ENCODE data around the gene GOLGA6B.
"Not testable (repeated sequence)": the region's sequence is repeated elsewhere in the genome, so short reads cannot be mapped to it uniquely, and the experiment has no call there.

Gene GOLGA6B

DNA sequence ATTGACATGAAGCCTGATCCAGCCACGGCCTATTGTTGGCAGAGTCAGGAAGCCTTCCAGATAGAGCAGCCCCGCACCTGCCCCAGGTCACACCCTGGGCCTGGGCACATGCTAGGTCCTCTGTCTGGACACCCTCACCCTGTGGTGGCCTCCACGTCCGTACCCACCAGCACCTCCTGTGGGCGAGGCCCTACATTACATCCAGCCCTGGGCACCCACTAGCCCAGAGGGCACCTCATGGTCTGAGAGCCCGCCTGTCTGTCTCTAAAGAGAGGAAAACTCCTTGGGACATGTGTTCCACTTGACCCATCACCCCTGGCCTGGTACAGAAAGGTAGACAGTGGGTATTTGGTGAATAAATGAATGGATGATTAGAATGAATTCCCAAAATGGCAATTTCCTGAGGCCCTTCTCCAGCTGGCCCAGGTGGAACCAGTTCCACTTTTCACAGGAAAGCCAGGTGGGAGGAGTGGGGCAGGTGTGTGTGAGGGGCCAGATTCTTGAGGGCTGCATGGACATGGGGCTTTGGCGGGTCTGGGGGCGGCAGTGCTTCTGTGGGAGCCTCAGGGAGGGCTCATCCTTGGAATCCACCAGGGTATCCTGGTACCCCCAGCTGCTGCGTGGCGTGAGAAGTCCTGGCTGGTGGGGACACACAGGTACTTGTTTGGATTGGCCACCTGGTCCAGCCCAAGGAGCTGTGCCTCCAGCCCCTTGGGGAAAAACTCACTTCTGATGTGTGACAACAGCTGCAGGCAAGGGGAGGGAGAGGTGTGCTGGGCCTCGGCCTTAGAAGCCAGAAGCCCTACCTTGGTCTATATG lies 26.0 kb upstream of the GOLGA6B start:
- H3K27ac ChIP-seq (ENCODE audit: insufficient read depth, low read length, poor library complexity, severe bottlenecking); H3K27me3 ChIP-seq (replicated peaks; ENCODE audit: control insufficient read depth, insufficient read depth, low read length, poor library complexity, severe bottlenecking); H3K36me3 ChIP-seq (ENCODE audit: control insufficient read depth, insufficient read depth, low read length); DNase-seq; H3K4me1 ChIP-seq (ENCODE audit: control insufficient read depth, insufficient read depth, low read length, poor library complexity, severe bottlenecking); H3K9me3 ChIP-seq (ENCODE audit: control insufficient read depth, low read length); H3K4me3 ChIP-seq (ENCODE audit: insufficient read depth, low read depth, low read length, poor library complexity, severe bottlenecking): not testable (repeated sequence)

- H3K27ac ChIP-seq (ENCODE audit: insufficient read depth, low read length, poor library complexity, severe bottlenecking); H3K4me1 ChIP-seq (ENCODE audit: control insufficient read depth, insufficient read depth, low read length, poor library complexity, severe bottlenecking); DNase-seq; H3K36me3 ChIP-seq (ENCODE audit: control insufficient read depth, insufficient read depth, low read length); H3K9me3 ChIP-seq (ENCODE audit: control insufficient read depth, low read length); H3K27me3 ChIP-seq (replicated peaks; ENCODE audit: control insufficient read depth, insufficient read depth, low read length, poor library complexity, severe bottlenecking); H3K4me3 ChIP-seq (ENCODE audit: insufficient read depth, low read depth, low read length, poor library complexity, severe bottlenecking): not testable (repeated sequence)
These were observed 25.4 kb upstream of the GOLGA6B start for GRCh38 chr15:72629068-72629570.

DNA sequence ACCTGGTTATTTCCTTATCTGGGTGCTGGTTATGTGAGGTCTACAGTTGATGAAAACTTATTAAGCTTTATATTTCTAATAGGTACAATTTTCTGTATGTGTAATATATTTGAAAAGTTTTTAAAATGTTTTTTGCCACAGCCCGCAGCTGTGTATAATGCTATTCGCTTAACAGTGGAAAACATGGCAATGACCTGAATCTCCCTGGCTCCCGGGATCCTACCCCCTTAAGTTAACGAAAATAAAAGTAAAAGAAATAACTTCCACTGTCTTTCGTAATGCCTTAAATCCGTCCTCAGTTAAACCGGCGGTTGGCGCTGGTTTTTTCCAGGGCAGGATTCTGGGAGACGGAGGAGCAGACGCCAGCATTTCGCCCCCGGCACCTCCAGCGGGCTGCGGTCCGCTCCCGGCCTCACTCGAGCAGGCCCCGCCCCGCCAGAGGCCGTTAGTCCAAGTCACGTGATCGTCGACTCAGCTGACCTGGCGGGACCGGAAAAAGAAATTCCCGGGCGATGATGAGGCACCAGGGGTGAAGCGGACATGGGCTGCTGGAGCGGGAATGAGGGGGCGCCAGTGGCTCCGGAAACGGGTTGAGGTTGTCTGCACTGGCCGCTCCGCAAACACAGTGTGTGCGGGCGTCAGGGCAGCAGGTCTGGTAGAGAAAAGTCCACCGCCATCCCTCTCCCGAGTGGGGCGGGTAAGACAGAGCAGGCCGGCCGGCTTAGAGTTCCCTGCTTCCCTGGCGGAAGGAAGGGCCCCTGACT lies 17.8 kb upstream of the GOLGA6B start:
- not testable (repeated sequence) for H3K4me1 ChIP-seq (ENCODE audit: control insufficient read depth, insufficient read depth, low read length, poor library complexity, severe bottlenecking); H3K27ac ChIP-seq (ENCODE audit: insufficient read depth, low read length, poor library complexity, severe bottlenecking); H3K9me3 ChIP-seq (ENCODE audit: control insufficient read depth, low read length); H3K27me3 ChIP-seq (replicated peaks; ENCODE audit: control insufficient read depth, insufficient read depth, low read length, poor library complexity, severe bottlenecking); H3K4me3 ChIP-seq (ENCODE audit: insufficient read depth, low read depth, low read length, poor library complexity, severe bottlenecking); H3K36me3 ChIP-seq (ENCODE audit: control insufficient read depth, insufficient read depth, low read length)
- peak; percentile 29 to 56 (median 44) for DNase-seq

DNA sequence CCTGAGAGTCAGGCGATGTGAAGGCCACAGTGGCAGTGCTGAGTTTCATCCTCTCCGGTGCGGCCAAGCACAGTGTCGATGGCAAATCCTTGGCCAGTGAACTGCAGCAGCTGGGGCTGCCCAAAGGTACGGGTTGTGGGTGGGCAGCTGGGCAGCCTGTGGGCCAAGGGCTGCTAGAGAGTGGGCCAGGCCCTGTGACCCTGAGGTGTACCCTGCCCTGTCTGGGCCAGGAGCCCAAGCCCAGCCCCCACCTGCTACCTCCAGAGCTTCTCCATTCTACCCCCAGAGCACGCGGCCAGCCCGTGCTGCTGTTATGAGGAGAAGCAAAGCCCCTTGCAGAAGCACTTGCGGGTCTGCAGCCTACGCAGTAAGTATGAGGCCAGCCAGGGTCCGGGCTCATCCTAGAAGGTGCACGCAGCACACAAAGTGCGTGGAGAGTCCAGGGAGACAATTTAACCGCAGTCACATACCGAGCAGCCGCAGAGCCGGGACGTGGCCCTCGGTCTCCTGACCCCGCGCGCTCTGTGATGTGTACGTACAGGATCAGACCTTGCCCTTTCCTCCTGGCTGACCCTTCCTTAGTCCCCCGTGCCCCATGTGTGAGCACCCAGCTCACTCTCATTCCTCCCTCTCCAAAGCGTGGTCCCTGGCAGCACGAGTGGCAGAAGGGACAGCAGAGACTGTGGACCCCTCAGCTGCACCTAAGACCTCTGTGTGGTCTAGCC lies 14.6 kb upstream of the GOLGA6B start:
- H3K4me1 ChIP-seq (ENCODE audit: control insufficient read depth, insufficient read depth, low read length, poor library complexity, severe bottlenecking); H3K27ac ChIP-seq (ENCODE audit: insufficient read depth, low read length, poor library complexity, severe bottlenecking); H3K27me3 ChIP-seq (replicated peaks; ENCODE audit: control insufficient read depth, insufficient read depth, low read length, poor library complexity, severe bottlenecking); H3K9me3 ChIP-seq (ENCODE audit: control insufficient read depth, low read length); H3K4me3 ChIP-seq (ENCODE audit: insufficient read depth, low read depth, low read length, poor library complexity, severe bottlenecking); H3K36me3 ChIP-seq (ENCODE audit: control insufficient read depth, insufficient read depth, low read length); DNase-seq: not testable (repeated sequence)

DNA sequence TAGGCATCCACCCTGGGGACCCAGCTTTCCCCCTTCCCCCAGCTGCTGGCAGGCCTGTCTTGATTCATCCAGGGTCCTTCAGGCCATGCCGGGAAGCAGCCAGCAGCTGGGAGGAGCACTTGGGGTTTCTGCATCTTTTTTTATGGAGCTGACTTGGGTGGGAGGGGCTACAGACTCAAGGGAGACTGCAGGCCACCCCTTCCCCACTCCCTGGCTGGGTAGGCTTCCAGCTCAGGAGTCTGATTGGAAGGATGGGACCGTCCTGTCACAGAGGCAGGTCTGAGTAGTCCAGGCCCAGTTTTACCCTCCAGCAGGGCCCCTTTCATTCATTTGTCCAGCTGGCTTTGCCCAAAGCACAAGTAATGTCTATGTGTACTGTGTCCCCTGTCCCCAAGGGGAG lies 12.2 kb upstream of the GOLGA6B start:
- not testable (repeated sequence) for DNase-seq; H3K27ac ChIP-seq (ENCODE audit: insufficient read depth, low read length, poor library complexity, severe bottlenecking); H3K9me3 ChIP-seq (ENCODE audit: control insufficient read depth, low read length); H3K4me3 ChIP-seq (ENCODE audit: insufficient read depth, low read depth, low read length, poor library complexity, severe bottlenecking); H3K27me3 ChIP-seq (replicated peaks; ENCODE audit: control insufficient read depth, insufficient read depth, low read length, poor library complexity, severe bottlenecking); H3K4me1 ChIP-seq (ENCODE audit: control insufficient read depth, insufficient read depth, low read length, poor library complexity, severe bottlenecking); H3K36me3 ChIP-seq (ENCODE audit: control insufficient read depth, insufficient read depth, low read length)

- not testable (repeated sequence) for H3K4me3 ChIP-seq (ENCODE audit: insufficient read depth, low read depth, low read length, poor library complexity, severe bottlenecking); H3K27me3 ChIP-seq (replicated peaks; ENCODE audit: control insufficient read depth, insufficient read depth, low read length, poor library complexity, severe bottlenecking); H3K9me3 ChIP-seq (ENCODE audit: control insufficient read depth, low read length); H3K36me3 ChIP-seq (ENCODE audit: control insufficient read depth, insufficient read depth, low read length); DNase-seq; H3K27ac ChIP-seq (ENCODE audit: insufficient read depth, low read length, poor library complexity, severe bottlenecking); H3K4me1 ChIP-seq (ENCODE audit: control insufficient read depth, insufficient read depth, low read length, poor library complexity, severe bottlenecking)
These were observed 5.8 kb upstream of the GOLGA6B start for GRCh38 chr15:72648631-72649253.

DNA sequence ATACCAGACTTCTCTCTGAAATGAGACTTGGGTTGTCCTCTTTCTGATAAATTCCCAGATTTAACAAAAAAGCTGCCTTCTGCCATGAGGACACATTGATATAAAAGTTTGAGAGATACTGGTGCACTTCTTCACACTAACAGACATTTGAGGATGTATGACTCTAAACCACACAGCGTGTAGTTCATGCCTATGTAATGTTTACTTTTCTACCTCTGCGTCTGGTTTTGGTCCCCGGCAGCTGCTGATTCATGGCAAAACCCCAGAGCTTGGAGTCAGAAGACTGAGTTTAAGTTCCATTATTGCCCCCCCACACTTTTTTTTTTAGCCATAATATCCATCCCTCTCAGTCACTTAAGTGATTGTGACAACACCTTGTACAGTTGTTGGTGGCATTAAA lies 1.5 kb downstream of the GOLGA6B start:
- H3K36me3 ChIP-seq (ENCODE audit: control insufficient read depth, insufficient read depth, low read length); H3K4me3 ChIP-seq (ENCODE audit: insufficient read depth, low read depth, low read length, poor library complexity, severe bottlenecking); H3K4me1 ChIP-seq (ENCODE audit: control insufficient read depth, insufficient read depth, low read length, poor library complexity, severe bottlenecking); DNase-seq; H3K27me3 ChIP-seq (replicated peaks; ENCODE audit: control insufficient read depth, insufficient read depth, low read length, poor library complexity, severe bottlenecking); H3K9me3 ChIP-seq (ENCODE audit: control insufficient read depth, low read length); H3K27ac ChIP-seq (ENCODE audit: insufficient read depth, low read length, poor library complexity, severe bottlenecking): not testable (repeated sequence)

DNA sequence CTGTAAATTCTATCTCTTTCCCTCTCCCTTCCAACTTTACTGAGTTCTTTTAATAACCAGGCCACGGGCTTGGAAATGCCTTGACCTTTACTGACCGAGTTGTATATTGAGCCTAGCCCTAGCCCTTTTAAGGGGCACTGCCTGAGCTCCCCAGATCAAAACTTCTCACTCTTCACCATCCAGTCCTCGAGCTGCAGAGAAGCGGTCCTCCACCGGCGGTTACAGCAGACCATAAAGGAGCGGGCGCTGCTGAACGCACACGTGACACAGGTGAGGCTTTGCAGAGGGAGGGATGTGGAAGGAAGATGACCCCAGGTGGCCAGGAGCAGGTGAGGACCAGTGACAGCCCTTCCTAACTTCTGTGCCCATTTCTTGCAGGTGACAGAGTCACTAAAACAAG lies 6.6 kb downstream of the GOLGA6B start:
- not testable (repeated sequence) for H3K27ac ChIP-seq (ENCODE audit: insufficient read depth, low read length, poor library complexity, severe bottlenecking); H3K9me3 ChIP-seq (ENCODE audit: control insufficient read depth, low read length); H3K36me3 ChIP-seq (ENCODE audit: control insufficient read depth, insufficient read depth, low read length); H3K27me3 ChIP-seq (replicated peaks; ENCODE audit: control insufficient read depth, insufficient read depth, low read length, poor library complexity, severe bottlenecking); H3K4me1 ChIP-seq (ENCODE audit: control insufficient read depth, insufficient read depth, low read length, poor library complexity, severe bottlenecking); DNase-seq; H3K4me3 ChIP-seq (ENCODE audit: insufficient read depth, low read depth, low read length, poor library complexity, severe bottlenecking)

GRCh38 chr15:72663931-72664330 lies 9.4 kb downstream of the GOLGA6B start:
- H3K9me3 ChIP-seq (ENCODE audit: control insufficient read depth, low read length); H3K36me3 ChIP-seq (ENCODE audit: control insufficient read depth, insufficient read depth, low read length); H3K27ac ChIP-seq (ENCODE audit: insufficient read depth, low read length, poor library complexity, severe bottlenecking); H3K4me1 ChIP-seq (ENCODE audit: control insufficient read depth, insufficient read depth, low read length, poor library complexity, severe bottlenecking); H3K4me3 ChIP-seq (ENCODE audit: insufficient read depth, low read depth, low read length, poor library complexity, severe bottlenecking); DNase-seq; H3K27me3 ChIP-seq (replicated peaks; ENCODE audit: control insufficient read depth, insufficient read depth, low read length, poor library complexity, severe bottlenecking): not testable (repeated sequence)
